ENCODE measurements around the gene LENG8.

- TF ChIP-seq CTCF (IDR thresholded peaks at IDR 0.05; ENCODE audit: poor library complexity, severe bottlenecking): no peak
- no peak for TF ChIP-seq EZH2 (IDR thresholded peaks at IDR 0.05; ENCODE audit: borderline replicate concordance, insufficient read depth, low read length, poor library complexity, severe bottlenecking)
- TF ChIP-seq REST (IDR thresholded peaks at IDR 0.05; ENCODE audit: borderline replicate concordance): no peak
- TF ChIP-seq RAD21 (conservative IDR thresholded peaks at IDR 0.05): no peak
- no peak for TF ChIP-seq EP300 (conservative IDR thresholded peaks at IDR 0.05; ENCODE audit: poor library complexity, severe bottlenecking)
- TF ChIP-seq POLR2AphosphoS5 (IDR thresholded peaks at IDR 0.05): peak; percentile 5
- no peak for TF ChIP-seq MXI1 (conservative IDR thresholded peaks at IDR 0.05; ENCODE audit: poor library complexity, severe bottlenecking)
Observed at GRCh38 chr19:54418030-54418929, 30.7 kb upstream of the LENG8 start.
